Fibroblast of gingiva (primary cell): ENCODE results near the gene SLX9.

Source experiments
- DNase-seq: peaks from one replicate; pipeline ENCODE4 v3.0.0-alpha.2; 2011; ENCODE audit warnings: low read depth

Gene SLX9

GRCh38 chr21:45003331-45004058 lies 63.7 kb downstream of the SLX9 start:
- DNase-seq, result no peak

GRCh38 chr21:45004059-45004422 lies 64.2 kb downstream of the SLX9 start:
- DNase-seq, result no peak

DNA sequence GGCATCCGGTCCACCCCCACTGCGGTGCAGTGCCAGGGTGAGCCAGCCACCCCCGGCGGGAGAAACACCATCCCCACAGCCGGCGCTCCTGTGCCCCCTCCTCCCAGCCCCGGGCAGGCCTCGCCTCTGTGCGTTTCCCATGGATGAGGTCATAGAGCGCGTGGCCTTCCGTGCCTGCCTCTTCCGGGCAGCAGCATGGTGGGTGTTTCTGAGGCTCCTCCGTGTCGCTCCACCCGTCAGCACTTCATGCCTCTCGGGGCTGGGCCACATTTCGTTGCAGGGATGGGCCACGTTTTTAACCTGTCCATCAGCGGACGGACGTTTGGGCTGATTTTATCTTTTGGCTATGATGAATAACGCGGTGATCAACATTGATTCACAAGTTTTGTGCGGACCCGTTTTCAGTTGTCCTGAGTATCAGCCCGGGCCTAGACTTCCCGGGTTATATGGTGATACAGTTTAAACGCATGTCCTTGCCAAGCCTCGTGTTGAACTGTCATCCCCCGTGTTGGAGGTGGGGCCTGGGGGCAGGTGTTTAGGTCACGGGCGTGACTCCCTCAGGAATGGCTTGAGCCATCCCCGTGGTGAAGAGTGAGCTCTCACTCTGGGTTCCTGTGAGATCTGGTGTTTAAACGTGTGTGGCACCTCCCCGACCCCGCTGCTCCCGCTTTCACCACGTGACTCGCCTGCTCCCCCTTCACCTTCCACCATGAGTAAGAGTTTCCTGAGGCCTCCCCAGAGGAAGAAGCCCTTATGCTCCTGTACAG lies 64.8 kb downstream of the SLX9 start:
- DNase-seq, result peak; percentile 24

GRCh38 chr21:45006536-45007095 lies 66.8 kb downstream of the SLX9 start:
- DNase-seq, result no peak

GRCh38 chr21:45009616-45010015 lies 69.8 kb downstream of the SLX9 start:
- no peak for DNase-seq

GRCh38 chr21:45010096-45010495 lies 70.3 kb downstream of the SLX9 start:
- DNase-seq, result no peak

DNA sequence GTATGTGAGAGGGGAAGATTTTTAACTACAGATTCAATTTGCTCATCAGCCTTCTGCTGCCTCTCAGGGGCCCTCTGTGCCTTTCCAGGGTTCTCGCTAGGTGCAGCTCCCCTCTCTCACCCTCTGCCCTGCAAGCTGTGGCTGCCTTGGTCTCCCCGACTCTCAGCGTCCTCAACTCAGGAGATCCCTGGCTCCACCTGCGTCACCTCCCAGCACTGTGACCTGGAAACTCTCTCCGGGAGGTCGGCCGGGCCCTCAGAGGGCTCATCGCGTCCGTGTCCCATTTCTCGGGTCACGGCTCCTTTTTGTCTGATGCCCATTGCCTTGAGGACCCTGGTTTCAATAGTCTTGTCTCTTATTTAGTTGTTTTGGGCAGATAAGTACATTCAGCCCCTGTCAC lies 71.0 kb downstream of the SLX9 start:
- no peak for DNase-seq

- DNase-seq, result no peak
These were observed 71.6 kb downstream of the SLX9 start for GRCh38 chr21:45011426-45011825.

DNA sequence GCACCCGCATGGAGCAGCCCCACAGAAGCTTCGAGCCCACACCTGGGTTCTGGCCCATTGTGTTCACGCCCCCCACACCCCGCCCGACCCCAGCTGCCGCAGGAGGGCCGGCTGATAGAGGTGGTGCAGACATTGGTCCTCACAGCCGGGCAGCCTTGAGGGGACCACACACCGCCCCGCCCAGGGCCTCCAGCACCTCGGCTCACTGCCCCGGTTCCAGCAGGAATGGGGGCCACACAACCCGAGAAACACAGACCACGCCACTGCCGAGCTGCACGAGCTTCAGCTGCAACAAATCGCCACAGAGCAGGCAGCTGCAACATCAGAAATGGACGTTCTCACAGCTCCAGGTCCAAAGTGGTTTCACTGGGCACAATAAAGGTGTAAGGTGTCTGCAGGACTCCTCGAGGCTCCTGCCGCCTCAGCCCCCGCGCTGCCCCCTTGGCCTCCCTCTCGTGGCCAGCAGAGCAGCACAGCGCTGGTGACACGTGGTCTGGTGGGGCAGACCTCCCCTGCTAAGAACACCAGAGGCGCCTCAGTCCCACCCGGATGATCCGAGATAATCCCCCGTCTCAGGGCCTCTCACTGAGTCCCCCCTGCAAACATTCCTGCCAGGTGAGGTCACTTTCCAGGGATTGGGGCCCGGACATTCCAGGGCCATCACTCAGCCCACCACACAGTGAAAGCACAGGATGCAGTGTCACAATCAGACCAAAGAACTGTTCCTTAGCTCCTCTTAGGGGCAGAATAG lies 72.3 kb downstream of the SLX9 start:
- DNase-seq, result peak; percentile 74

DNA sequence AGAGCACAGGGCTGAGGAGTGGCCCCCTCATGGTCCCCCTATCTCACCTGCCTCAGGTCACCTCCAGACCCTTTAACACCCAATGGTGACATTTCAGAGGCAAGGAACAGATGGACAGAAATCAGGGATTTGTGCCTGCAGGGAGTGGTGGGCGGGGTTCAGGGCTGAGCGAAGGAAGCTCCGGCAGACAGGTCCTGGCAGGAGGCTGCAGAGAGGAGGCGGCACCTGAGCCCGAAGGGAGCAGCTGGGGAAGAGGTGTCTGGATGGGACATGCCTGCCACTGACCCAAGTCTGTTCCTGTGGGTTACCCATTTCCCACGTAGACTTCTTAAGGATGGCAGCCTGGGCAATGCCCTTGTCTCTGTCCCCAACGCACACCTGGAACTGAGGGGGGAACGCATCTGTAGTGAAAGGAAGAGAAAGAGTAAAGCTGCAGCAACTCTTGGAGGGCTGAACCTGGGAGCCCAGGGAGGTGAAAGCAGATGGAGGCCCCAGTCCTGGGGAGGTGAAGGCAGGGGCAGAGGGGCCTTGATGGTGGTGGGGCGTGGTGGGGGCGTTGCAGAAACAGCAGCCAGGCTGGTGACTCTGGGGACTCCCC lies 72.9 kb downstream of the SLX9 start:
- no peak for DNase-seq

- DNase-seq, result no peak
These were observed 73.5 kb downstream of the SLX9 start for GRCh38 chr21:45013260-45013841.

- no peak for DNase-seq
These were observed 75.1 kb downstream of the SLX9 start for GRCh38 chr21:45014747-45015468.

GRCh38 chr21:45015469-45015860 lies 75.6 kb downstream of the SLX9 start:
- no peak for DNase-seq

DNA sequence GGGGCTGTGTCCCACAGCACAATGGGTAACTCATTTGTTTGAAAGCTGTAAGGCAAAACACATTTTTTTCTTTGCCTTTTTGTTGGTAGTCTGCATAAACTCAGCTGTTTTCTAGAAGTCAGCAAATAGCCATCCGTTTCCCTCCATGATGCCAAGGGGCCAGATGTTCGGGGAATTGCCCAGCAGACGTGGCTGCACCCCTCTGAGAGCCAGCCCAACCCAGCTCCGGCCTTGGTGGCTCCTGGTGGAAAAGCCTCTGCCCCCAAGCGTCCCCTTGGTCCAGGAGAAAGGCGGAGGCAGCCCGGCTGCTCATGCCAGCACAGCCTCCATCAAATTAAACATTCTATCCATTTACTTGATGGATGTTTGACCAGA lies 76.2 kb downstream of the SLX9 start:
- no peak for DNase-seq

DNA sequence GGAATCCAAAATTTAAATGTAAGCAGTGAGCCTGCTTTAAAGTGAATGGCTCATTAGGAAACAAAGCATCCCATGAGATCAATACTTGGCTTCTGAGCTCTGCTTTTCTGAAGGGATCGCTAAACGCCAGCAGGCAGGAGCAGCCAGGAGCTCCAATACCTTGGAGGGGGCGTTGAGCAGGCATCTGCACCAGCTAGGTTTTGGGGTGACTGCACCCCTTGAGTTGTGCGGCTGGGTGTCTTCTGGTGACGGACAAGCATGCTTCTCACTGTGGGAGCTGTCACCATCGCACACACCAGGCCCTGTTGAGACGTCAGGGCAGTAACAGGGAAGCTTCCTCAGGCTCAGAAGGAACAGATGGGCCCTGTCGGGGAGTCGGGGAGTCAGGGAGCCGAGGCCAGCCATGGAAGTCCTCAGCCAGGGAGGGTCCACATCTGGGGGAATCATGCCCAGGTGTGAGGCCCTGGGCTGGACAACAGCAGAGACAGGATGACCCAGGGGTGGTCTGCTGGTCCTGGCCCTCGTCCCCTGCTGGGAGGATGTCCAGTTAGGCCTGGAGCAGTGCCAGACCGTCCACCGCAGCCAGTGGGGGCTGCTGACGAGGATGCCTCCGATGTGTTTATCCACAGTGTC lies 76.7 kb downstream of the SLX9 start:
- DNase-seq, result no peak

GRCh38 chr21:45017039-45017960 lies 77.5 kb downstream of the SLX9 start:
- DNase-seq, result no peak

- no peak for DNase-seq
These were observed 78.6 kb downstream of the SLX9 start for GRCh38 chr21:45018131-45019075.

DNA sequence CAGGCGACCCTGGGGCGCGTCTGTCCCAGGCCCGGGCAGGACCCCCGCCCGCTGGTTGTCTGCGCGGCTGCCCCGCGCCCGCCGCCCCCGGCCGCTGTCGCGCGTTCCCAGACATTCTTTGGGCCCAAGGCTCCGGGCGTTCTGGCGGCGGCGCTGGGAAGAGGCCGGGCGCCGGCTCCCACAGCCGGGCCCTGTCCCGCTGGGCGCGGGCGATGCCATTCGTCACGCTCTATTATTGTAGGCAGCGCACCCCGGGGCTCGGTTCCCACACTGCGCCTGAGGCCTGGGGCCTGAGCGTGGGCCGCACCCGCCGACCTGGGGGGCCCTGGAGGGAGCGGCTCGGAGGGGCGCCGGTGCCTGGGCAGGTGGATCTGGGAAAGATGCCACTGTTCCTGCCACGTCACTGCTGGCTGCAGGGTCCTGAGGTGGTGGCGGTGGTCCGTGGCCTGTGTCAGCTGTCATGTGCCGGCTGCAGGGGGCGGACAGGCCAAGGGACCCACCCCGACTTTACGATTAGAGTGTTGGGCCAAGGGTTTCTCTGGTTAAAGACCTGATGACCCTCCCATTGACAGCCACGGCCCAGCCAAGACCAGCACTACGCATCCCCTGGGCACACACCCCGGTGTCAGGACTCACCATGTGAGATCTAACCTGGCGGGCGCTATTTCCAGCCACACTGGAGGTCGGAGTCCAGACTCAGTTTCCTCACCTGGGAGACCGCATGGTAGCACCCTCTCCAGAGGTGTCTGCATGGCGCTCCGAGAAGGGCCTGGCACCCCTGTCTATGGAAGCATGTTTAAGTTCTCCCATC lies 79.5 kb downstream of the SLX9 start:
- no peak for DNase-seq
